Gastroesophageal sphincter (tissue), 4 donors: Measurements from ENCODE around the gene GALNT18. TPM values are rescaled to one million over a fixed set of nuclear protein-coding genes. Genes with fewer than 3 reads are reported as not detected.

Experiments used
- ATAC-seq: fragments of 150-250 bp; one replicate; pipeline ENCODE4 v1.9.1; 2016; ENCODE audit warnings: mild to moderate bottlenecking, moderate library complexity
- H3K27ac ChIP-seq, 4 donors: fragments of 200-600 bp; sonication (generic) in 3 of 4; 1 replicate in 3 of 4; 2 replicates in 1 of 4; pipeline ENCODE4 v1.5.1; 2016 to 2019
- H3K27me3 ChIP-seq: fragments of 200-600 bp; sonication (generic); one replicate; pipeline ENCODE4 v1.5.1; 2019
- H3K36me3 ChIP-seq, 2 donors: fragments of 200-600 bp; sonication (generic); one replicate each; pipeline ENCODE4 v1.5.1; 2019; ENCODE audit warnings: control low read depth in 1 of 2
- H3K4me1 ChIP-seq, 3 donors: fragments of 200-600 bp; sonication (generic); 1 replicate in 2 of 3; 2 replicates in 1 of 3; pipeline ENCODE4 v1.5.1; 2016 to 2019; ENCODE audit warnings: control low read depth in 2 of 3
- H3K4me3 ChIP-seq, 2 donors: fragments of 200-600 bp; sonication (generic); one replicate each; pipeline ENCODE4 v1.5.1; 2019; ENCODE audit warnings: mild to moderate bottlenecking in 1 of 2, moderate library complexity in 1 of 2
- H3K9me3 ChIP-seq, 3 donors: fragments of 200-600 bp; sonication (generic); one replicate each; pipeline ENCODE4 v1.5.1; 2017 to 2019; ENCODE audit warnings: control low read depth in 2 of 3
- CTCF ChIP-seq, 4 experiments: fragments of 200-600 bp in 2 of 4; fragments of 450-650 bp in 2 of 4; sonication (generic) in 1 of 4; IDR thresholded peaks; one replicate each; pipeline ENCODE4 v1.5.1; 2017 to 2019; ENCODE audit warnings: antibody characterized with exemption in 4 of 4, mild to moderate bottlenecking in 2 of 4, moderate library complexity in 2 of 4
- EP300 ChIP-seq: sonication (generic); formaldehyde crosslinking; IDR thresholded peaks from one replicate; pipeline ENCODE4 v1.6.1; 2017; ENCODE audit warnings: antibody characterized with exemption, mild to moderate bottlenecking
- POLR2A ChIP-seq, 2 donors: fragments of 450-650 bp; IDR thresholded peaks; one replicate each; pipeline ENCODE4 v1.6.1; 2017; ENCODE audit warnings: antibody characterized with exemption in 2 of 2, mild to moderate bottlenecking in 2 of 2, moderate library complexity in 1 of 2
- POLR2AphosphoS5 ChIP-seq: sonication (generic); formaldehyde crosslinking; IDR thresholded peaks from one replicate; pipeline ENCODE4 v1.6.1; 2017; ENCODE audit warnings: antibody characterized with exemption
- WGBS, 2 donors: methylation state at CpG; one replicate each; pipeline ENCODE4 v1.1.5; 2018; ENCODE audit warnings: low coverage in 1 of 2; 5-methylcytosine and 5-hydroxymethylcytosine counted together
- total RNA-seq, 4 donors: library from RNA; depleted of rRNA; stranded (reverse); fragments of >200 nt; gene quantifications; one replicate each; pipeline ENCODE4 v1.1.0, GENCODE V29; 2016

GALNT18 gene
- total RNA-seq, 4 donors from 2014 or later, result 16.0 to 65.6 (median 35.2) TPM

- 98% methylated on average over 6 of the region's 7 CpGs; no CpG with 5 or more reads in 1 of the 2 donors for WGBS, 2 donors
- Histone ChIP-seq H3K9me3 (no peaks in the 10 kb centered on the region), H3K4me1 (peaks cover 0 to 42% (median 15%) of the 10 kb centered on the region in 3 donors), H3K27me3 (no peaks in the 10 kb centered on the region), H3K27ac (no peak overlapping the region), H3K4me3 (no peak overlapping the region), H3K36me3 (no peaks in the 10 kb centered on the region)
- no peak for TF ChIP-seq POLR2AphosphoS5
- no peak for TF ChIP-seq EP300
- no peak for TF ChIP-seq POLR2A (IDR thresholded peaks at IDR 0.05)
- no peak for ATAC-seq
These were observed 180.3 kb downstream of the GALNT18 start for GRCh38 chr11:11441516-11441915.

- H3K4me3 ChIP-seq, result no peak overlapping the region
- no peaks in the 10 kb centered on the region for H3K27me3 ChIP-seq
- ATAC-seq, result no peak
- TF ChIP-seq EP300 (no peak), POLR2A (IDR thresholded peaks at IDR 0.05) (no peak), CTCF (IDR thresholded peaks at IDR 0.05) (no peak), POLR2AphosphoS5 (no peak)
- no peaks in the 10 kb centered on the region for H3K36me3 ChIP-seq
- no peaks in the 10 kb centered on the region for H3K9me3 ChIP-seq
- peaks cover 0 to 46% (median 15%) of the 10 kb centered on the region in 3 donors for H3K4me1 ChIP-seq
- 78 to 79% methylated on average over 1 of the region's 1 CpG for WGBS, 2 donors
- H3K27ac ChIP-seq, result no peak overlapping the region
These were observed 180.7 kb downstream of the GALNT18 start for GRCh38 chr11:11441091-11441490.

DNA sequence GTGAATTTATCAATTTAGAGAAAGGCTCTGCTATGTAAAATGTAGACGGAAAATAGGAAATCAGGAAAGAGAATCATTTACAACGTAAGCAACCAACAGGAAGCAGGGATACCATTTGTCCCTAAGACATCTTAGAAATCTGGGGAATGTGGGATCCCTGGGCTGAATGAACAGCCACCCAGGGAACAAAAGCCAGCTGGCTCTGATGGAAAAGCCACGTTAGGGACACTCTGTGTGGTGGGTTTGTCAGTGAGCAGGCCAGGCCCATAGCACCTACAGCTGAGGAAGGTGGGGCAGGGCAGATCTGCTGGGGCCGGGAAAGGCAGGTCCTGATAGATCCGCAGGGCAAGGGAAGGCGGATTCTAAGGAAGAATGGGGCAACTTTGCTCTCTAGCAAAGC lies 181.7 kb downstream of the GALNT18 start:
- H3K4me1 ChIP-seq, result peaks cover 0 to 47% (median 15%) of the 10 kb centered on the region in 3 donors

GRCh38 chr11:11439591-11439990 lies 182.2 kb downstream of the GALNT18 start:
- Histone ChIP-seq H3K36me3 (no peaks in the 10 kb centered on the region), H3K27ac (no peak overlapping the region), H3K4me1 (peaks cover 0 to 46% (median 15%) of the 10 kb centered on the region in 3 donors), H3K27me3 (no peaks in the 10 kb centered on the region), H3K9me3 (no peaks in the 10 kb centered on the region), H3K4me3 (no peak overlapping the region)
- WGBS, 2 donors, result 82 to 88% methylated on average over 1 to 2 of the region's 2 CpGs
- no peak for ATAC-seq
- TF ChIP-seq EP300 (no peak), POLR2AphosphoS5 (no peak), CTCF (IDR thresholded peaks at IDR 0.05) (no peak), POLR2A (IDR thresholded peaks at IDR 0.05) (no peak)

More for the DNA sequence above, 181.7 kb downstream of the GALNT18 start:
- Histone ChIP-seq H3K36me3 (no peaks in the 10 kb centered on the region), H3K4me3 (no peak overlapping the region), H3K27me3 (no peaks in the 10 kb centered on the region), H3K9me3 (no peaks in the 10 kb centered on the region), H3K27ac (no peak overlapping the region)
- TF ChIP-seq EP300 (no peak), CTCF (IDR thresholded peaks at IDR 0.05) (no peak), POLR2A (IDR thresholded peaks at IDR 0.05) (no peak), POLR2AphosphoS5 (no peak)
- ATAC-seq, result no peak
- WGBS, 2 donors, result 54 to 94% methylated on average over 3 to 6 of the region's 6 CpGs

DNA sequence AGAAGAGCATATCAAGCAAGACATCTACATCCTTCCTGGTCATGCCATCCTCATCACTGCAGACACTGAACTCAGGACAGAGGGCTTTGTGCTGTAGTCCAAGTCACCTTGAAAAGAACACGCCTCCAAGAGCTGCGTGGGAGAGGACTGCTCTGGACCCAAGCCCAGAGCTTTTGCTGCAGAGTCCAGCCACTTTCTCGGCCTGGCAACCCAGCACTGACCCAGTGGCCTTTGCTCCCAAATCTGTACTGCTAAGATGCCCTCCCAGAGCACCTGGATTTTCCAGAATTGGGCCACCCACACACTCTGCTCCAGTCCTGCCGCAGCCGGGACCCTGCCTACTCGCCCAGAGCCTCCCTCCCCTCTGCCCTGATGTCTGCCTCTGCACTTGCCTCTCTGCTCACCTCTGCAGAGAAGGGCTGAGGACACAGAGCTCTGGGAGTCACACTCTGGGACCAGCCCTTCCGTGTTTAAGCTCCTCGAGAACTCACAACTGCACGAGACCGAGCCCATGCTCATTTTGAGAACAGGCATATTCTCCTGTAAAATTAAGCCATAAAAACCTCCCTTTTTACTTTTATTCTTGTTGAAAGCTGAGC lies 185.0 kb downstream of the GALNT18 start:
- H3K9me3 ChIP-seq, result no peaks in the 10 kb centered on the region
- H3K4me1 ChIP-seq, result peaks cover 0 to 35% (median 4%) of the 10 kb centered on the region in 3 donors
- H3K4me3 ChIP-seq, result no peak overlapping the region
- H3K27ac ChIP-seq, result peak overlapping the region in 2 of 4 donors; percentile 4 to 50
- 38 to 40% methylated on average over 1 to 3 of the region's 10 CpGs for WGBS, 2 donors
- no peaks in the 10 kb centered on the region for H3K27me3 ChIP-seq
- peak; percentile 27 for ATAC-seq
- peaks cover 0 to 7% of the 10 kb centered on the region in 2 donors for H3K36me3 ChIP-seq
- TF ChIP-seq CTCF (IDR thresholded peaks at IDR 0.05) (no peak), POLR2AphosphoS5 (no peak), POLR2A (IDR thresholded peaks at IDR 0.05) (no peak), EP300 (no peak)
